Mucosa of gallbladder (tissue), 1 donor: ENCODE results near the gene HPRT1. TPM values are rescaled to one million over a fixed set of nuclear protein-coding genes. Genes with fewer than 3 reads are reported as not detected.
A peak's percentile ranks its signal among the peaks of the same experiment; 100 is the strongest.
"Not testable (repeated sequence)": the region's sequence is repeated elsewhere in the genome, so short reads cannot be mapped to it uniquely, and the experiment has no call there.

Experiments used
- DNase-seq: peaks from one replicate; pipeline ENCODE4 v3.0.0-alpha.2; 2020; ENCODE audit warnings: low spot score
- total RNA-seq: library from RNA; stranded (reverse); gene quantifications from one replicate; pipeline ENCODE4 v1.2.1, GENCODE V29; 2021
- donor health status: DM: no; HTN: no; CAD: no.

HPRT1 gene
- 20.2 TPM for total RNA-seq

GRCh38 chrX:134460005-134460861, at the start of gene HPRT1:
Gene HPRT1, plus strand, starts transcription at chrX:134460165. Its CDS starts 147 bp downstream, at chrX:134460312.
- peak; percentile 82 for DNase-seq

GRCh38 chrX:134416087-134416486, 43.9 kb upstream of the HPRT1 start:
- no peak for DNase-seq

GRCh38 chrX:134418317-134419113, 41.5 kb upstream of the HPRT1 start:
- DNase-seq = no peak

- no peak for DNase-seq
These were observed 40.2 kb upstream of the HPRT1 start for GRCh38 chrX:134419784-134420183.

GRCh38 chrX:134423606-134424005, 36.4 kb upstream of the HPRT1 start:
- DNase-seq = no peak

GRCh38 chrX:134426281-134426680, 33.7 kb upstream of the HPRT1 start:
- no peak for DNase-seq

- no peak for DNase-seq
These were observed 28.1 kb upstream of the HPRT1 start for GRCh38 chrX:134431894-134432293.

- no peak for DNase-seq
These were observed 24.1 kb upstream of the HPRT1 start for GRCh38 chrX:134435894-134436293.

GRCh38 chrX:134443020-134443419, 16.9 kb upstream of the HPRT1 start:
- DNase-seq = no peak

GRCh38 chrX:134443461-134443860, 16.5 kb upstream of the HPRT1 start:
- no peak for DNase-seq

- DNase-seq = no peak
These were observed 15.3 kb upstream of the HPRT1 start for GRCh38 chrX:134444681-134445080.

- DNase-seq = no peak
These were observed 7.4 kb upstream of the HPRT1 start for GRCh38 chrX:134452596-134452995.

- no peak for DNase-seq
These were observed 6.3 kb upstream of the HPRT1 start for GRCh38 chrX:134453631-134454030.

GRCh38 chrX:134454506-134454905, 5.5 kb upstream of the HPRT1 start:
- DNase-seq = no peak

- no peak for DNase-seq
These were observed 2.3 kb upstream of the HPRT1 start for GRCh38 chrX:134457708-134458107.

GRCh38 chrX:134459683-134460004, 321 bp upstream of the HPRT1 start:
- DNase-seq = no peak

- DNase-seq = no peak
These were observed 876 bp downstream of the HPRT1 start for GRCh38 chrX:134460862-134461220.

GRCh38 chrX:134461437-134461836, 1.5 kb downstream of the HPRT1 start:
- DNase-seq = no peak

- no peak for DNase-seq
These were observed 3.0 kb downstream of the HPRT1 start for GRCh38 chrX:134462927-134463326.

GRCh38 chrX:134464453-134464852, 4.5 kb downstream of the HPRT1 start:
- not testable (repeated sequence) for DNase-seq

GRCh38 chrX:134469486-134469885, 9.5 kb downstream of the HPRT1 start:
- no peak for DNase-seq

- DNase-seq = no peak
These were observed 10.0 kb downstream of the HPRT1 start for GRCh38 chrX:134470013-134470412.

- DNase-seq = no peak
These were observed 12.1 kb downstream of the HPRT1 start for GRCh38 chrX:134472041-134472440.
